CD14-positive monocyte (primary cell): ENCODE measurements around the gene CMSS1. TPM values are rescaled to one million over a fixed set of nuclear protein-coding genes. Genes with fewer than 3 reads are reported as not detected.
A peak's percentile ranks its signal among the peaks of the same experiment; 100 is the strongest.

Source experiments
- DNase-seq, 3 donors: peaks; one replicate each; pipeline ENCODE4 v3.0.0-alpha.2; 2011 to 2022
- H2AFZ ChIP-seq: 2 replicates; pipeline ENCODE4 v1.6.0; 2012; ENCODE audit warnings: mild to moderate bottlenecking, low read depth, low read length, inconsistent platforms; ENCODE audit not compliant: insufficient read depth, poor library complexity, severe bottlenecking
- H3K27ac ChIP-seq, 2 donors: 1 replicate in 1 of 2; 2 replicates in 1 of 2; pipeline ENCODE4 v1.5.1; 2012 to 2013; ENCODE audit warnings: low read length in 2 of 2, control low read depth in 1 of 2, inconsistent platforms in 1 of 2, low read depth in 1 of 2, mild to moderate bottlenecking in 1 of 2
- H3K27me3 ChIP-seq, 2 donors: one replicate each; pipeline versions ENCODE4 v1.6.0 to v1.6.1; 2011 to 2013; ENCODE audit warnings: low read length in 2 of 2; ENCODE audit not compliant: control insufficient read depth in 2 of 2, insufficient read depth in 2 of 2
- H3K36me3 ChIP-seq, 2 donors: replicated peaks in 1 of 2; 1 replicate in 1 of 2; 2 replicates in 1 of 2; pipeline versions ENCODE4 v1.5.1 to v1.6.1; 2012 to 2013; ENCODE audit warnings: low read length in 2 of 2, control low read depth in 1 of 2, inconsistent platforms in 1 of 2, mild to moderate bottlenecking in 1 of 2; ENCODE audit not compliant: insufficient read depth in 2 of 2, control insufficient read depth in 1 of 2
- H3K4me1 ChIP-seq, 2 donors: 1 replicate in 1 of 2; 2 replicates in 1 of 2; pipeline versions ENCODE4 v1.5.1 to v1.6.1; 2012 to 2013; ENCODE audit warnings: low read length in 2 of 2, control low read depth in 1 of 2, inconsistent platforms in 1 of 2, mild to moderate bottlenecking in 1 of 2, moderate library complexity in 1 of 2; ENCODE audit not compliant: insufficient read depth in 2 of 2, control insufficient read depth in 1 of 2
- H3K4me2 ChIP-seq: replicated peaks from 2 replicates; pipeline ENCODE3; 2012; ENCODE audit warnings: low read length, moderate library complexity, mild to moderate bottlenecking; ENCODE audit not compliant: poor library complexity, severe bottlenecking; ENCODE audit errors: extremely low read depth
- H3K4me3 ChIP-seq, 3 experiments: fragments of 200-600 bp in 1 of 3; sonication (generic) in 1 of 3; replicated peaks in 1 of 3; 1 replicate in 2 of 3; 2 replicates in 1 of 3; pipeline ENCODE4 v1.5.1; 2011 to 2013; ENCODE audit warnings: low read length in 3 of 3, mild to moderate bottlenecking in 3 of 3, control low read depth in 2 of 3, low read depth in 2 of 3, inconsistent platforms in 1 of 3, moderate library complexity in 1 of 3
- H3K79me2 ChIP-seq: 2 replicates; pipeline ENCODE4 v1.6.0; 2012; ENCODE audit warnings: mild to moderate bottlenecking, control low read depth, inconsistent platforms, low read length, moderate library complexity; ENCODE audit not compliant: insufficient read depth
- H3K9ac ChIP-seq: 2 replicates; pipeline ENCODE4 v1.6.0; 2017; ENCODE audit warnings: low read length, mild to moderate bottlenecking; ENCODE audit not compliant: insufficient read depth, poor library complexity, severe bottlenecking
- H3K9me3 ChIP-seq, 2 donors: replicated peaks in 1 of 2; 1 replicate in 1 of 2; 2 replicates in 1 of 2; pipeline versions ENCODE4 v1.5.1 to v1.6.1; 2012 to 2013; ENCODE audit warnings: low read length in 2 of 2, control low read depth in 1 of 2; ENCODE audit not compliant: control insufficient read depth in 1 of 2, insufficient read depth in 1 of 2
- H4K20me1 ChIP-seq: 2 replicates; pipeline ENCODE4 v1.6.0; 2012; ENCODE audit warnings: mild to moderate bottlenecking, low read length, control low read depth, moderate library complexity; ENCODE audit not compliant: insufficient read depth
- H3K27ac Mint-ChIP-seq, 7 donors: one replicate each; pipeline ENCODE4 v1.8.0; 2020; ENCODE audit warnings: mild to moderate bottlenecking in 7 of 7, mixed read lengths in 7 of 7, moderate library complexity in 6 of 7, inconsistent platforms in 2 of 7
- H3K27me3 Mint-ChIP-seq, 3 donors: one replicate each; pipeline ENCODE4 v1.8.0; 2021 to 2022; ENCODE audit warnings: low read depth in 3 of 3, mild to moderate bottlenecking in 3 of 3, mixed read lengths in 3 of 3, moderate library complexity in 3 of 3, inconsistent platforms in 1 of 3
- H3K36me3 Mint-ChIP-seq, 2 donors: one replicate each; pipeline ENCODE4 v1.8.0; 2020; ENCODE audit warnings: mixed read lengths in 2 of 2, inconsistent platforms in 1 of 2, mild to moderate bottlenecking in 1 of 2
- H3K4me1 Mint-ChIP-seq: one replicate; pipeline ENCODE4 v1.8.0; 2020; ENCODE audit warnings: mild to moderate bottlenecking, mixed read lengths
- H3K4me3 Mint-ChIP-seq, 2 donors: one replicate each; pipeline ENCODE4 v1.8.0; 2020; ENCODE audit warnings: mild to moderate bottlenecking in 2 of 2, mixed read lengths in 2 of 2, moderate library complexity in 1 of 2
- H3K9me3 Mint-ChIP-seq, 7 donors: one replicate each; pipeline ENCODE4 v1.8.0; 2020 to 2022; ENCODE audit warnings: mixed read lengths in 7 of 7, mild to moderate bottlenecking in 6 of 7, moderate library complexity in 6 of 7, inconsistent platforms in 2 of 7
- CTCF ChIP-seq: fragments of 200-600 bp; IDR thresholded peaks from one replicate; pipeline ENCODE4 v1.8.0; 2022; ENCODE audit warnings: antibody characterized with exemption, mild to moderate bottlenecking
- WGBS: methylation state at CpG from one replicate; pipeline ENCODE4 v1.1.5; 2013; ENCODE audit warnings: missing lambda C conversion rate; ENCODE audit not compliant: insufficient coverage; 5-methylcytosine and 5-hydroxymethylcytosine counted together
- intact Hi-C, 2 donors: fragments of 100-400 bp; cut with micrococcal nuclease; formaldehyde crosslinking; loops; one replicate each; pipeline versions ENCODE4 v1.15.0 to v1.15.1; 2023
- polyA plus RNA-seq, 3 donors: library from polyadenylated mRNA; depleted of rRNA in 1 of 3; unstranded in 2 of 3; stranded (reverse) in 1 of 3; fragments of 300-500 nt in 2 of 3; fragments of >200 nt in 1 of 3; fragmentation: Illumina TruSeq in 2 of 3; gene quantifications; 1 replicate in 2 of 3; 2 replicates in 1 of 3; pipeline ENCODE4 v1.2.3, GENCODE V29; 2012 to 2021

CMSS1 gene
- polyA plus RNA-seq, 3 donors = 1.1 to 3.6 (median 2.2) TPM

DNA sequence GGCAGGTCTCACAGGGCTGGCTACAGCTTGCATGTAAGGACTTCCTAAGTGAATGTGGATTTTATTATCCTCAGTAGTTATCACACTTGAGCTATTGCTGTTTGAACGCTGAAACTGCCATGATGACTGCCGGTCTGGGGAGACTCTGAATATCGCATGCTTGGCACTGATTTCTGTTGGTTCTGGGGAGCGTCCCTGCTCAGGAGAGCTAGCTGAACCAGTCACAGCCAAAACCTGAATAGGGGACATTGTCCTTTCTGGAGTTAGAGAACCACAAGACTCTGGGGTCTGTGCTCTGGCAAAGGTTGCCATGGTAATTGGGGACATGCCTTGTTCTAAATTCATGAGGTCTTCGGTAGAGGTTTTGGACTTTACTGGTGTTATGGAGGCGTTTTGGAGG lies 30.8 kb downstream of the CMSS1 start:
- Histone ChIP-seq H3K79me2 (no peaks in the 10 kb centered on the region), H3K36me3 (no peaks in the 10 kb centered on the region), H3K4me1 (peaks cover 16% of the 10 kb centered on the region in 2 donors), H3K9me3 (no peaks in the 10 kb centered on the region), H3K27me3 (no peaks in the 10 kb centered on the region), H3K9ac (no peak overlapping the region), H4K20me1 (no peaks in the 10 kb centered on the region), H3K4me2 (no peak overlapping the region), H3K27ac (no peak overlapping the region), H2AFZ (no peak overlapping the region), H3K4me3 (no peak overlapping the region)
- 95% methylated on average over 6 of the region's 6 CpGs for WGBS
- peaks cover 12% of the 10 kb centered on the region for H3K4me1 Mint-ChIP-seq
- intact Hi-C loops = loop anchor here in 1 of 2 donors (10.0 kb wide), 1 partner anchor 226 kb away; no protein-coding TSS in a partner anchor
- H3K27me3 Mint-ChIP-seq = peaks cover 0 to 1% (median 0%) of the 10 kb centered on the region in 3 donors
- DNase-seq = no peak
- no peaks in the 10 kb centered on the region for H3K9me3 Mint-ChIP-seq
- no peak overlapping the region for H3K4me3 Mint-ChIP-seq
- H3K27ac Mint-ChIP-seq = peak overlapping the region in 2 of 7 donors; percentile 19 to 47
- no peaks in the 10 kb centered on the region for H3K36me3 Mint-ChIP-seq
- TF ChIP-seq CTCF = no peak

- Histone ChIP-seq H2AFZ (peak overlapping the region; percentile 10), H3K27me3 (no peaks in the 10 kb centered on the region), H3K27ac (no peak overlapping the region), H3K4me2 (no peak overlapping the region), H3K79me2 (no peaks in the 10 kb centered on the region), H3K9me3 (no peaks in the 10 kb centered on the region), H3K36me3 (no peaks in the 10 kb centered on the region), H4K20me1 (no peaks in the 10 kb centered on the region), H3K4me1 (peaks cover 10 to 11% of the 10 kb centered on the region in 2 donors), H3K9ac (no peak overlapping the region), H3K4me3 (no peak overlapping the region)
- Mint-ChIP-seq H3K27me3 (no peaks in the 10 kb centered on the region), H3K27ac (no peak overlapping the region), H3K4me3 (no peak overlapping the region), H3K4me1 (peaks cover 4% of the 10 kb centered on the region), H3K36me3 (no peaks in the 10 kb centered on the region), H3K9me3 (no peaks in the 10 kb centered on the region)
- intact Hi-C loops = no loop called here
- no peak for DNase-seq
- no peak for TF ChIP-seq CTCF
- WGBS = no CpG with 5 or more reads among the region's 6 CpGs
Observed at GRCh38 chr3:99850608-99851007, 32.9 kb downstream of the CMSS1 start.
